SW 1271 (cell line): ENCODE data around the gene JAG1.

Source experiments
- DNase-seq, 2 experiments: peaks; one replicate each; lab custom pipeline; 2025; lab: John Stamatoyannopoulos, UW

Gene JAG1

DNA sequence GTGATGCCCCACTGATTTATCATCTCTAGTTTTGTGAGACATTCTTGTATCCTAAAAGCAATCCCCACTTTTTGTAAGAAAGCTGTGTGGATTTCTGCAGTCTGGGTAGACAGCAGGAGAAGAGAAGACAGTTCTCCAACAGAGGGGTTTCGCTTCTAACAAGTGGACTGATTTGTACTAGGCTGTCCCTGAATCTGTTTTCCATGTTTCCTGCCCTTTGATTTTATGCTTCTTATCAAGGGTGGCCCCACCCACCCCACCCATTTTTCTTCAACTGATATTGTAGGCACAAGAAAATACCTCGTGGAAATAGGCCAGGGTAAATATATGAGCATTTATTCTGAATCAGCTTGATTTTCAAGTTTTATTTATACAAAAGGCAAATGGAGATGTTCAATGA lies 25.7 kb upstream of the JAG1 start:
- no peak for DNase-seq

DNA sequence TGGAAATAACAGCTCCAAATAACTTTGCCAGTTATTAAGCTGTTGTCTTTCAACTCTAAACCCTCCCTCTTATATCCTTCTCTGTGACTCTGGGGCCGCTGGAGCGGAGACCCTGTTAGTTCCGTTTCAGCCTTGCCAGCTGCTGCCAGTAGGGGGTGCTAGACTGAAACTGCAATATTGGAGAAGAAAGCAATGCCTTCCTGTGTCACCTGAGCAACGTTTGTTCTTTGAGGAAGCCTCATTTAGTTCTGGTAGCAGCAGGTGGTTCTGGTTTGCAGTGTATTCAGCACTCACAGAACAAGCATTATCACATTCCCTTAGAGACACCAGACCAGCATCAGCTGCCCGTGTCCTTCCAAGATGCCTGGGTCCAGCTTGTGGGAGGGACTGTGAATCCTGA lies 22.9 kb upstream of the JAG1 start:
- no peak for DNase-seq

DNA sequence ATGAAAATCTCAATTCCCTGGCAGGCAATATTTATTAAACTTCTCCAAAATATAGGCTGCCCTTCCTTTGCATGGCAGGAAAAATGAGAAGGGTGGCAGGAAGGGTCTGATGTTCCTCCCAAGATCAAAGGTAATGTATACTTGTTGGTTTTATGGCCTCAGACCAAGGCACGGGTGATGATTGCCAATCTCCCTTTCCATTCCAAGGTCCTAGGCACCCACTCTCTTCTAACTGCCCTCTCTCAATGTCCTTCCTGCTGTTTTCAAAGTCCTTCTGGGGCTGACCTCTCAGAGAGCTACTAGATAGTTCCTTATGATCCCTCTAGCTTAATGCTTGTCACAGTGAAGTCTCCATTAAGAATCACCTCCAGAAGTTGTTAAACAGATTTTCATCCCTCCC lies 15.6 kb upstream of the JAG1 start:
- DNase-seq, result no peak

GRCh38 chr20:10687895-10688294 lies 14.1 kb upstream of the JAG1 start:
- DNase-seq, result no peak

GRCh38 chr20:10686356-10687133 lies 12.7 kb upstream of the JAG1 start:
- no peak for DNase-seq

DNA sequence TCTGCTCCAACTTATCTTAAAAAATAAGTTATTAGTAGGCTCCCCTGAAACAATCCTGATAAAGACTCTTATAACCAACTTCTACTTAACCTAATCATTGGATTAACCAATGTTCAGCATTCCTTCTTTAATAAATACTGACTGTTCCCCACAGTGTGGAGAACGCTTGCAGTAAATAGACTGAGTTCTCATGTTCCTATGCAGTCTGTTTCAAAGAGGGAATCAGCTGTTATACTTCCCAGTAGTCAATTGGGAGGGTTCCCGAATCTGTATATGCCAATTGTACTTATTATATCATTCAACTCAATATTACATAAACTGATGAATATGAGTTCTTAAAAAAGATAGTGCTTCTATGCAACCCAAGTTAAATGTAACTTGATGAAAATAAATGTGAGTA lies 9.7 kb upstream of the JAG1 start:
- no peak for DNase-seq

DNA sequence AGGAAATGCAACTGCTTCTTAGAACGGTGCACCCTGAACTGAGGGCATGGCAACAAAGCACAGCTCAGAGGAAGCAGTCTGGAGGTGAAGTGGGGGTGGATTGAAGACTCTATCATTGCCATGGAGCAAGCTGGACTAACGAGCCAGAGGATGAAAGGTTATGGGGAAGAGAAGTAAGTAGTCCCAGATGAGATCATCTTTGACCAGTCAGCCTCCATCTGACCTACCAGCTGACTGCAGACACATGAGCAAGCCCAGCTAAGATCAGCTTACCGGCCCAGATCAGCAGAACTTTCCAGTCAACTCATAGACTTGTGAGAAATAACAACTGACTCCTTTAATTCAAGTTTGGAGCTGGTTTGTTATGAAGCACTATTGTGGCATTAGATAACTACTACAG lies 9.1 kb upstream of the JAG1 start:
- no peak for DNase-seq

GRCh38 chr20:10681494-10681893 lies 7.7 kb upstream of the JAG1 start:
- no peak for DNase-seq

DNA sequence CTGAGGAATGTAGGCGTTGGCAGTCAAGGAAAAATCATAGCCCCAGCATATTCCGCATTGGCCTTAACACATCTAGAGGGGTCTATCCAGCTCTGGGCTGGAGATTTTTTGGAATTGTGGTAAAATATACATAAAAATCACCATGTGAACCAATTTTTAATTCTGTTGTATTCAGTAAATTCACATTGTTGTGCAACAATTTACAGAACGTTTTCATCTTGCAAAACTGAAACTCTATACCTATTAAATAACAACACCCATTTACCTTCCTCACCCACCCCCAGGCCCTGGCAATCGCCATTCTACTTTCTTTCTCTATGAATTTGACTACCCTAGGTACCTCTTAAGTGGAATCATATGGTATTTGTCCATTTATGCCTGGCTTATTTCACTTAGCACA lies 6.8 kb upstream of the JAG1 start:
- no peak for DNase-seq

GRCh38 chr20:10679269-10679668 lies 5.5 kb upstream of the JAG1 start:
- no peak for DNase-seq

GRCh38 chr20:10676518-10676917 lies 2.7 kb upstream of the JAG1 start:
- no peak for DNase-seq

GRCh38 chr20:10675450-10675848 lies 1.6 kb upstream of the JAG1 start:
- no peak for DNase-seq

DNA sequence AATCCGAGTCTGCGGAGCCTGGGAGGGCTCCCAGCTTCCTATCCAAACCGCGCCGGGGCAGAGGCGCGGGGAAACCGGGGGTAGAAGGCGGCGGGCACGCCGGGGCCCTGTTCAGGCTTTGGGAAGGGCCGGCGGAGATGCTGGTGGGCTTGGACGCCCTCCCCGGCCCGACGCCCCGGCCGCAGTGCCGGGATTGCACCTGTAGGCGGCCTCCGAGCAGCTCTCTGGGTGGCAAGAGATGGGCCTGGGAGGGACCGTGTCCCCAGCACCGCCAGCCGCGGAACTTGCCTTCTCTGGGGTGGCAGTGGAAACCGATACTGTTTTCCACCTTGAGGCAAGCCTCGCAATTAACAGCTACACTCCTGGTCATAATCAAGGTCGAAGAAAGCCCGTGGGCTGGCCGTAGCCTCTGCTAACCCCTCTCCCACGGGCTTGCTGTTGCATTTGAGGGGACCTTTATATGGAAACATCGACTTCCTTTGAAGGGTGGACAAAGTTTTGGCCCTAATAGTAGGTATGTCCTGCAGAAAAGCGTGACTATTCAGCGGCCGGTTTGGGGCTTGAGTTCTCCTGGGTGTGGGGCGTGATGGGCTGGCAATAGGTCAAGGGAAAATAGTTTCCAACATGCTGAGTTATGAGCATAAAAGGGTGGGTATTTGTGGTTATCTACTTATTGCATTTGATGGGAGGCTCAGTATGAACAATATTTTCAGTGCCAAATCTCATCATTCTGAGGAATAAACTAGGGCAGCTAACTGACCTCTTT lies 1.1 kb upstream of the JAG1 start:
- peak; percentile 46 to 75 for DNase-seq

GRCh38 chr20:10673176-10673841 lies 490 bp downstream of the JAG1 start:
- peak in 1 of 2 experiments; percentile 68 for DNase-seq

- DNase-seq, result peak in 1 of 2 experiments; percentile 56
Observed at GRCh38 chr20:10672624-10673127, 1.1 kb downstream of the JAG1 start.

DNA sequence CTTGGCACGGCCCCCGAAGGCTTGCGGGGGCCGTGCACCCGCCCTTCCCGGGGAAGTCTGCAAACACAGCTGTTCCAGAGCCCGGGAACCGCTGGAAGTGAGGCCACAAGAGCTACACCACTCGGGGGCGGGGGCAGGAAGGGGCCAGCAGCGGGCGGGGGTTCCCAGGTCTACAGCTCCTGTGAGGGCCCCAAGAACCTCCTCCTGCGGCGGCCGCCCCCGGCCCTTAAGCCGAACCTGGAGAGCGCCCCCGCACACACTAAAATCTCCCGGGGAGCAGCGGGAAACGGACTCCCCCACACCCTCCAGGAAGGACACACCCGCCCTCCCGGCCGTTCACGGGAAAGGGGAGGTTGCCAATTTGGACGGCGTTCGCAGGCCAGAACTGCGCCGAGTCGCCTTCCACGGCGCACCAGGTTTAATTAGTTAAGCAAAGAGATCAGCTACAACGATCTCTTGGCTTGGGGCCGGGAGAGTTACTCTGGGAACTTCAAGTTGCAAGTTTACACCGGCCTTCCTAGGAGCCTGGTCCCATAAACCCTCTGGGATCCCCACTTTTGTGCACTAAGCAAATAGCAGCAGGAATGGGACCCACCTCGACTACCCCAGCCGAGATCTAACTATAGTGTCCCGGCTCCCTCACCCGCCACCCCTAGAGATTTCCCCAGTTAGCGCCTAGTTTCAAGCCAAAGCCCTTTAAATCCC lies 1.7 kb downstream of the JAG1 start:
- peak in 1 of 2 experiments; percentile 54 for DNase-seq

- DNase-seq, result peak; percentile 62 to 75
Observed at GRCh38 chr20:10671221-10671918, 2.4 kb downstream of the JAG1 start.

DNA sequence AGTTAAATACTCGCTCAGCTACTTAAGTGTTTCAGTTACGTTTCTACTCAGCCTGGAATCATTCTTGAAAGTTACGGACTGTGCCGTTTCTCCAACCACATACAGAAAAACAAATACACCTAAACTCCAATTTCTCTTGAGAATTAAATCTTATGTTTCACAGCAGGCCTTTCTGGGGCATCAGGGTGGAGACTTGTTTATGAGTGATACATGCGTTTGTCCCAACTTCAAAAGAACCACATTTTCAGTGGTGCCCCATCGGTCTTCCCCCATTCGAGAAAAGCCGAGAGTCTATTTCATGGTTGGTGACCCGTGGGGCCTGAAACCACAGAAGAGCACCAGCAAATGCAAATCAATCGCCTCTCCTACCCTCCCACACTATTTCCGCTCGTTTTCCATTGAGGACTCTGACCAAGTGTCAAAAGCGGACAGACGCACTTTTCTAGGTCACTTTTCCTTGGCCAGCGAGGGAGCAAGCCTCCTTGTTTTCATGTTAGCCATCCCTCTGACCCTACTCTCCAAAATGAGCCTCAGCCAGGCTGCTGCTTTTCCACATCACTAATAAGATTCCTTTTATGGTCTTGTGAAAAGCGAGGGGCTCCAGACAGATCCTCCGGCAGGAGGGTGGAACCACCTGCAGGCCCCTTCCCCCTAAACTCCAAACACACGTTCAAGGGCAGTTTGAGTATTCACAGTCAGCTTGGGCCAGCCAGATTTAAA lies 3.1 kb downstream of the JAG1 start:
- no peak for DNase-seq

DNA sequence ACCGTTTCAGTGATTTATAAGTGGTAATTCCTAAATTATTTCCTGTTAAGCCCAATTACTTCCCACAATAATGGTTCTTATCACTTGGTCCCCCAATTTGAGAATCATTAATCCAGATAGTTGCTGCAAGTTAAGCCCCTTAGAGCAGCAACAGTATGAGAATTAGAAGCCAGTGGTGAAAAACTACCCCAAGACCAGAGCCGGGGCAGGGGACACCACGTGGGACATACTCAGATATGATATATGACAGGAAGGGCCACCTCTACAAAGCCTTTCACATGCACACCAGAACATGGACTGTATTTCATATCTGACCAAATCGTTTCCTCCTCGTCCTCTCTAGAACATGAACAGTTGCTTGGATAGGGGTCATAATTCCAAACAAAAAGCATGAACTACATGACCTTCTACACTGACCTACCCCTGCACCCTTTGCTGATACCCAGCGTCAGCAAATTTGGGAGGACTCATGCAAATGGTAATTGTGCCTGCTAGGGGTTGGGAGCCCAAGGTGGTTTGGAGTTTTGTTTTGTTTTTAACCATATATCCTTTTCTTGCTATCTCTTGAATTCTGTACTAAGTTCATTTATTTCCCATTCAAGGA lies 3.9 kb downstream of the JAG1 start:
- no peak for DNase-seq

DNA sequence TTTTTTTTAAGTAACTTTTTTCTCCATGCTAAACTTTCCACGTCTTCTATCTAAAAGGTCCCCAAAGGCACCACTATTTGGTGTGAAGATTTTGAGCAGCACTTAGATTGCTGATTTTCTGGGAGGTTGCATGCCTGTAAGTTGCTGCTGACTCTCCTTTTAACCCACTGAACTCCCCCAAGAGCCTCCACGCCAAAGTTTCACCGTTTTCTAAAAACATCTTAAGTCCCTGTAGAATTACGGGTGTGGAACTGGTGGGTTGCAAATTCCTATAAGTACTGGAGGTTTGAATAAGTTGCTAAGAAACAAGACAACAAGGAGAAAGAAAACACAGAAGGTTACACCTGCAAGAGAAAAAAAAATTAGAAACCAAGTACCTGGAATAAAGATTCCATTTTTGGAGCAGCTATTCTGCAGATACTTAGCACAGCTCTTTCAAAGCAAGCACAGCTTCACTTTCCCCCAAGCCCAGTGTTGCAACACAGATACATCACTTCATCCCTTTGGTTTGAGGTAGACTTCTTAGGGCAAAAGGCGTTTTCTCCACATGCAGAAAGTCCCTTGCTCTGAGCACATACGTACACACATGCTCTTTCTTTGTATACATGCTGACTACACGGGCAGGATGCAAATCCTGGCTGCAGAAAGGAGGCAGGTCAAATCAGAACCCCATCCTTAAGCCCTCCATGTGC lies 5.0 kb downstream of the JAG1 start:
- no peak for DNase-seq
